Measurements from ENCODE around the gene TCAIM.
"Not testable (repeated sequence)": the region's sequence is repeated elsewhere in the genome, so short reads cannot be mapped to it uniquely, and the experiment has no call there.

TCAIM gene

GRCh38 chr3:44348993-44349392 is 10.4 kb downstream of the TCAIM start:
- no peak for DNase-seq

DNA sequence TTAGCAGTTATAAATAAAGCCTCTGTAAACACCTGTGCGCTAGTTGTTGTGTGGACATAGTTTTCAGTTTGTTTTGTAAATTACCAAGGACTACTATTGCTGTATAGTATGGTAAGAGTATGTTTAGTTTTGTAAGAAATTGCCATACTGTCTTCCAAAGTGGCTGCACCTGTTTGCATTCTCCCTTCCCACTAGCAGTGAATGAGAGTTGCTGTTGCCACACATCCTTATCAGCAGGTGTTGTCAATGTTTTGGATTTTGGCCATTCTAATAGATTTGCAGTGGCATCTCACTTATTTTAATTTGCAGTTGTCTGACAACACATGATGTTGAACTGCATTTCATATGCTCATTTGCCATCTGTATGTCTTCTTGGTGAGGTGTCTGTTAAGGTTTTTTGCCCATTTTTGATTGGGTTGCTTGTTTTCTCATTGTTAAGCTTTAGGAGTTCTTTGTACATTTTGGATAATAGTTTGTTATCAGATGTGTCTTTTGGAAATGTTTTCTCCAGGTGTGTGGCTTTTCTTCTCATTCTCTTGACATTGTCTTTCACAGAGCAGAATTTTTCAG is 14.9 kb downstream of the TCAIM start:
- no peak for DNase-seq

GRCh38 chr3:44355362-44356033 is 16.9 kb downstream of the TCAIM start:
- no peak for DNase-seq

GRCh38 chr3:44359146-44359751 is 20.7 kb downstream of the TCAIM start:
- no peak for DNase-seq

GRCh38 chr3:44363591-44363990 is 25.0 kb downstream of the TCAIM start:
- no peak for DNase-seq

GRCh38 chr3:44365952-44366351 is 27.4 kb downstream of the TCAIM start:
- no peak for DNase-seq

GRCh38 chr3:44375450-44375849 is 36.9 kb downstream of the TCAIM start:
- no peak for DNase-seq

DNA sequence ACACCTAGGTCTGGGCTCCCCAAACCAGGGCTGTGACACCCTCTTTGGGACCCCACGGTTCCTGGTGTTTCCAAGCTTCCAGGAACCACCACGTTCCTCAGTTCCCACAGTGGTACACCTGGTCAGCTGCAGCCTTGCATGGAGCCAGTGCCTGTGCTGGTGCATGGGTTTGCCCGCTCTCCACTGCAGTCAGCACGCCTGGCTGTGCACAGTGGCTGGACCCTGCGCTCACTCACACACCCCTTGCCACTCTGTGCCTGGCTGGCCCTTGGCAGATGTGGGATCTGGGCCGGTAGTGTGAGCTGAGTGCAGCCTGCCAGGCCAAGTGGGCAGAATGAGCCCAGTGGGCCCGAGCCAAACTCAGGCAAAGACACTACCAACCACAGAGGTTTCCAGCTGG is 48.8 kb downstream of the TCAIM start:
- no peak for DNase-seq

GRCh38 chr3:44392489-44392888 is 53.9 kb downstream of the TCAIM start:
- no peak for DNase-seq

- DNase-seq: no peak
Measured at GRCh38 chr3:44395714-44396113, 57.1 kb downstream of the TCAIM start.

DNA sequence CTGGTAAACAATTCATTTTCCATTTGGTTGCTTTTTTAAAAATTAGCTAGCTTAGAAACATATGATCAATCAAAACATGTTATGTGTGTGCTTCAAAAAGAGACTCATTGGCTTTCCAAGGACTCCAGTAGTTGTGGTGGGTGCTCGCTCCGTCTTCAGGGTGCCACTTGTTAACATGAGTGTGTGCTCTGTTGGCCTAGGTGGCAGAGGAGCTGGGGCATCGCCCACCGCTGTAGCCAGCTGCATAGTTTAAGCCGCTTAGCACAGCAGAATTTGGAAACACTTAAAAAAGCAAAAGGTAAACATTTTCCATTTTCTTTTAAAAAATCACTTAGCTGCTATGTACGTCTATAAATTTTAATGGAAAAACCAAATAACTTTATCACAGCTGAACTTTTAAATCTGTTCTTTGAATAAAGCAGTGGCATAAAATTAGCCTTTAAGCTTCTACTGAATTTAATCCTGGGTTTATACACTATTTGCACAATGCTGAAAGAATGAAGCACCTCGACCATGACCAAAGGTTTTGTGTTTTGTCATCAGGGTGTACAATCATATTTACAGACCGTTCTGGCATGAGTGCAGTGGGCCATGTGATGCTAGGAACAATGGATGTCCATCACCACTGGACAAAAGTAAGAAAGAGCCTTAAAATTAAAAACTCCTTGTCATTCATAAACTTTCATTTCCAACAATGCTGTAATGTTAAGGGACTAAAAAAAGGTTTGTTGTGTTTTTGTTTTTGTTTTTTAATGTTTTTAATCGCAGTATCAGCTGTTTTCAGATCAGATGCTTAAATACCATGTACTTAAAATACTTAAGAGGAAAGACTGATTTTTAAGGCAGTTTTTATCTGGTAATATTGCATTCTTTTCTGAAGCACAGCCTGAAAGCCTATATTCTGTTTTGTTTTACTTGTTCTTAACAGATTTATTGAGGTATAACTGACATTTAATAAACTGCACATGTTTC is 57.9 kb downstream of the TCAIM start:
- no peak for DNase-seq

DNA sequence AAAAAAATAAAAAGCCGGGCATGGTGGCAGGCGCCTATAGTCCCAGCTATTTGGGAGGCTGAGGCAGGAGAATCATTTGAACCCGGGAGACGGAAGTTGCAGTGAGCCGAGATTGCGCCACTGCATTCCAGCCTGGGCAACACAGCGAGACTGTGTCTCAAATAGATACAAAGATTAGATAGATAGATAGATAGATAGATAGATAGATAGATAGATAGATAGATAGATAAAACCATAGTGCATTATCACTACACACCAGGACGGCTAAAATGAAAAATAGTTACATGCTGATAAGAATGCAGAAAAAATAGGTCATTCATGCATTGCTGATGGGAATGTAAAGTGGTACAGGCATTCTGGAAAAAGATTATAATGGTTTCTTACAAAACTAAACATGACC is 59.7 kb downstream of the TCAIM start:
- not testable (repeated sequence) for DNase-seq

DNA sequence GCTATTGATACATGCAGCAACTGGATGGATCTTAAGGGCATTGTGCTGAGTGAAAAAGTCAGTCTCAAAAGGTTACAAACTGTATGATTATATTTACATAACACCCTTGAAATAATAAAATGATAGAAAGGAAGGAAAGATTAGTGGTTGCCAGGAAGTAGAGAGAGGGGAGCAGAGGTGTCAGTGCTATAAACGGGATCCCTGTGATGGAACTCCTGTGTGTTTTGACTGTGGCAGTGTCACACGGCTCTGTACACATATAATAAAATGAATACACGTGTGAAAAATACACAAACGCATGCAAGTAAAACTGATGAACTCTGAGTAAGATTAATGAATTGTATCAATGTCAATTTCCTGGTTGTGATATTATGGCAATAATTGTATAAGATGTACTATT is 60.3 kb downstream of the TCAIM start:
- no peak for DNase-seq

- no peak for DNase-seq
Measured at GRCh38 chr3:44400771-44401170, 62.2 kb downstream of the TCAIM start.

- no peak for DNase-seq
Measured at GRCh38 chr3:44402548-44402947, 64.0 kb downstream of the TCAIM start.

- no peak for DNase-seq
Measured at GRCh38 chr3:44409640-44410410, 71.3 kb downstream of the TCAIM start.

- DNase-seq: no peak
Measured at GRCh38 chr3:44411031-44411645, 72.6 kb downstream of the TCAIM start.

GRCh38 chr3:44412365-44412764 is 73.8 kb downstream of the TCAIM start:
- no peak for DNase-seq

- no peak for DNase-seq
Measured at GRCh38 chr3:44414517-44415090, 76.0 kb downstream of the TCAIM start.

- no peak for DNase-seq
Measured at GRCh38 chr3:44415421-44415820, 76.9 kb downstream of the TCAIM start.
